ENCODE measurements around the gene COPZ1.

DNA sequence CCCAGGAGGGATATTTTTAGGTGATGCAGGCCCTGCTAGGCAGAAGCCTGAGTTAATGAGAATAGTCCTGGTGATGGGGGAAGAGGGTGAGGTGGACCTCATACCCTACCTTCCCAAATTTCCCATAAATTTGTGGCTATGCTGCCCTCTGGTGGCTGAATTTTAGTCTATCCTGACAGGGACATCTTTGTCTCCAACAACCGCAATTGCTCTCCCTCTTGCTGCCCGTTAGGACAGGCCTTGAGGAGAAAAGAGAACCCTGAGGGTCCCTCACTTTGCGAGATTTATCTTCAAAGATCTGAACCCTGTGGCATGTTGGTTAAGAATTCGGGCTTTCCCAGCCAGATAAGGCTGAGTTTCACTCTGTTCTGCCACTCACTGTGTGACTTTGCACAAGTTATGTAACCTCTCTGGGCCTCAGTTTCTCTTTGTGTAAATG lies 69.4 kb downstream of the COPZ1 start:
- TF ChIP-seq, protein P1, sequence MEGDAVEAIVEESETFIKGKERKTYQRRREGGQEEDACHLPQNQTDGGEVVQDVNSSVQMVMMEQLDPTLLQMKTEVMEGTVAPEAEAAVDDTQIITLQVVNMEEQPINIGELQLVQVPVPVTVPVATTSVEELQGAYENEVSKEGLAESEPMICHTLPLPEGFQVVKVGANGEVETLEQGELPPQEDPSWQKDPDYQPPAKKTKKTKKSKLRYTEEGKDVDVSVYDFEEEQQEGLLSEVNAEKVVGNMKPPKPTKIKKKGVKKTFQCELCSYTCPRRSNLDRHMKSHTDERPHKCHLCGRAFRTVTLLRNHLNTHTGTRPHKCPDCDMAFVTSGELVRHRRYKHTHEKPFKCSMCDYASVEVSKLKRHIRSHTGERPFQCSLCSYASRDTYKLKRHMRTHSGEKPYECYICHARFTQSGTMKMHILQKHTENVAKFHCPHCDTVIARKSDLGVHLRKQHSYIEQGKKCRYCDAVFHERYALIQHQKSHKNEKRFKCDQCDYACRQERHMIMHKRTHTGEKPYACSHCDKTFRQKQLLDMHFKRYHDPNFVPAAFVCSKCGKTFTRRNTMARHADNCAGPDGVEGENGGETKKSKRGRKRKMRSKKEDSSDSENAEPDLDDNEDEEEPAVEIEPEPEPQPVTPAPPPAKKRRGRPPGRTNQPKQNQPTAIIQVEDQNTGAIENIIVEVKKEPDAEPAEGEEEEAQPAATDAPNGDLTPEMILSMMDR (IDR thresholded peaks at IDR 0.05 in 2 of 3, conservative IDR thresholded peaks at IDR 0.05 in 1 of 3; ENCODE audit: insufficient read depth in 2 of 3, low read depth in 1 of 3, low read length in 3 of 3), result peak; percentile 79 to 88 (median 84)
- TF ChIP-seq PHTF2 (CRISPR knock-in tag; IDR thresholded peaks at IDR 0.05) (no peak), ZNF354B (CRISPR knock-in tag; IDR thresholded peaks at IDR 0.05) (no peak), NR4A1 (CRISPR knock-in tag; IDR thresholded peaks at IDR 0.05) (no peak), NR4A1 (tag; IDR thresholded peaks at IDR 0.05) (no peak), KAT8 (IDR thresholded peaks at IDR 0.05; ENCODE audit: low read depth) (no peak), SMAD3 (CRISPR knock-in tag; conservative IDR thresholded peaks at IDR 0.05) (no peak)
